Right hindlimb (tissue), 1 donor: ENCODE data around the gene PAK2.
A peak's percentile ranks its signal among the peaks of the same experiment; 100 is the strongest.
"Not testable (repeated sequence)": the region's sequence is repeated elsewhere in the genome, so short reads cannot be mapped to it uniquely, and the experiment has no call there.

Experiments used
- DNase-seq: peaks from one replicate; pipeline ENCODE4 v3.0.0-alpha.2; 2018

The PAK2 gene

GRCh38 chr3:196737655-196738054 lies 2.0 kb upstream of the PAK2 start:
- DNase-seq, result no peak

GRCh38 chr3:196740481-196741248 lies 1.0 kb downstream of the PAK2 start:
- peak; percentile 29 for DNase-seq

GRCh38 chr3:196741249-196741889 lies 1.7 kb downstream of the PAK2 start:
- no peak for DNase-seq

- DNase-seq, result not testable (repeated sequence)
These were observed 3.9 kb downstream of the PAK2 start for GRCh38 chr3:196743569-196743968.

- DNase-seq, result no peak
These were observed 9.5 kb downstream of the PAK2 start for GRCh38 chr3:196749125-196749524.

- DNase-seq, result no peak
These were observed 13.5 kb downstream of the PAK2 start for GRCh38 chr3:196753201-196753600.

GRCh38 chr3:196754091-196754981 lies 14.7 kb downstream of the PAK2 start:
- DNase-seq, result no peak

- DNase-seq, result no peak
These were observed 17.1 kb downstream of the PAK2 start for GRCh38 chr3:196756732-196757131.

GRCh38 chr3:196757876-196758739 lies 18.5 kb downstream of the PAK2 start:
- DNase-seq, result no peak

GRCh38 chr3:196763179-196763578 lies 23.5 kb downstream of the PAK2 start:
- no peak for DNase-seq

- no peak for DNase-seq
These were observed 25.8 kb downstream of the PAK2 start for GRCh38 chr3:196765454-196765853.

GRCh38 chr3:196771067-196771466 lies 31.4 kb downstream of the PAK2 start:
- no peak for DNase-seq

- no peak for DNase-seq
These were observed 32.4 kb downstream of the PAK2 start for GRCh38 chr3:196772102-196772501.

- no peak for DNase-seq
These were observed 33.2 kb downstream of the PAK2 start for GRCh38 chr3:196772897-196773296.

GRCh38 chr3:196774191-196774820 lies 34.6 kb downstream of the PAK2 start:
- no peak for DNase-seq

GRCh38 chr3:196774848-196775422 lies 35.3 kb downstream of the PAK2 start:
- DNase-seq, result no peak

GRCh38 chr3:196775938-196776337 lies 36.3 kb downstream of the PAK2 start:
- DNase-seq, result no peak

GRCh38 chr3:196777836-196778235 lies 38.2 kb downstream of the PAK2 start:
- no peak for DNase-seq

- DNase-seq, result no peak
These were observed 39.1 kb downstream of the PAK2 start for GRCh38 chr3:196778755-196779154.

- DNase-seq, result no peak
These were observed 42.9 kb downstream of the PAK2 start for GRCh38 chr3:196782511-196782910.

GRCh38 chr3:196788528-196788927 lies 48.9 kb downstream of the PAK2 start:
- no peak for DNase-seq
